Gastrocnemius medialis (tissue), 4 donors: Measurements from ENCODE around the gene FIG4.

Source experiments
- POLR2A ChIP-seq, 2 donors: fragments of 450-650 bp; IDR thresholded peaks; one replicate each; pipeline ENCODE4 v1.6.1; 2017; ENCODE audit warnings: antibody characterized with exemption in 2 of 2, mild to moderate bottlenecking in 2 of 2, moderate library complexity in 2 of 2
- TF ChIP-seq, protein P1 (sequence below), 5 experiments: fragments of 450-650 bp in 3 of 5; fragments of 200-600 bp in 2 of 5; sonication (generic) in 2 of 5; IDR thresholded peaks in 4 of 5; conservative IDR thresholded peaks in 1 of 5; 1 replicate in 4 of 5; 2 replicates in 1 of 5; pipeline ENCODE4 v1.5.1; 2016 to 2019; ENCODE audit warnings: antibody characterized with exemption in 5 of 5, mild to moderate bottlenecking in 3 of 5, moderate library complexity in 3 of 5

GRCh38 chr6:109717971-109718370 is 26.9 kb downstream of the FIG4 start:
- TF ChIP-seq, protein P1, sequence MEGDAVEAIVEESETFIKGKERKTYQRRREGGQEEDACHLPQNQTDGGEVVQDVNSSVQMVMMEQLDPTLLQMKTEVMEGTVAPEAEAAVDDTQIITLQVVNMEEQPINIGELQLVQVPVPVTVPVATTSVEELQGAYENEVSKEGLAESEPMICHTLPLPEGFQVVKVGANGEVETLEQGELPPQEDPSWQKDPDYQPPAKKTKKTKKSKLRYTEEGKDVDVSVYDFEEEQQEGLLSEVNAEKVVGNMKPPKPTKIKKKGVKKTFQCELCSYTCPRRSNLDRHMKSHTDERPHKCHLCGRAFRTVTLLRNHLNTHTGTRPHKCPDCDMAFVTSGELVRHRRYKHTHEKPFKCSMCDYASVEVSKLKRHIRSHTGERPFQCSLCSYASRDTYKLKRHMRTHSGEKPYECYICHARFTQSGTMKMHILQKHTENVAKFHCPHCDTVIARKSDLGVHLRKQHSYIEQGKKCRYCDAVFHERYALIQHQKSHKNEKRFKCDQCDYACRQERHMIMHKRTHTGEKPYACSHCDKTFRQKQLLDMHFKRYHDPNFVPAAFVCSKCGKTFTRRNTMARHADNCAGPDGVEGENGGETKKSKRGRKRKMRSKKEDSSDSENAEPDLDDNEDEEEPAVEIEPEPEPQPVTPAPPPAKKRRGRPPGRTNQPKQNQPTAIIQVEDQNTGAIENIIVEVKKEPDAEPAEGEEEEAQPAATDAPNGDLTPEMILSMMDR (IDR thresholded peaks at IDR 0.05 in 4 of 5, conservative IDR thresholded peaks at IDR 0.05 in 1 of 5), result no peak
- no peak for TF ChIP-seq POLR2A (IDR thresholded peaks at IDR 0.05)
